Activated gamma-delta T cell treated with Interleukin-2 at 50 U/mL for 16 hours (primary cell): ENCODE data around the gene AHDC1.
"Not testable (repeated sequence)": the region's sequence is repeated elsewhere in the genome, so short reads cannot be mapped to it uniquely, and the experiment has no call there.

Experiments
- DNase-seq: peaks from one replicate; pipeline ENCODE4 v3.0.0-alpha.2; 2020

Gene AHDC1

DNA sequence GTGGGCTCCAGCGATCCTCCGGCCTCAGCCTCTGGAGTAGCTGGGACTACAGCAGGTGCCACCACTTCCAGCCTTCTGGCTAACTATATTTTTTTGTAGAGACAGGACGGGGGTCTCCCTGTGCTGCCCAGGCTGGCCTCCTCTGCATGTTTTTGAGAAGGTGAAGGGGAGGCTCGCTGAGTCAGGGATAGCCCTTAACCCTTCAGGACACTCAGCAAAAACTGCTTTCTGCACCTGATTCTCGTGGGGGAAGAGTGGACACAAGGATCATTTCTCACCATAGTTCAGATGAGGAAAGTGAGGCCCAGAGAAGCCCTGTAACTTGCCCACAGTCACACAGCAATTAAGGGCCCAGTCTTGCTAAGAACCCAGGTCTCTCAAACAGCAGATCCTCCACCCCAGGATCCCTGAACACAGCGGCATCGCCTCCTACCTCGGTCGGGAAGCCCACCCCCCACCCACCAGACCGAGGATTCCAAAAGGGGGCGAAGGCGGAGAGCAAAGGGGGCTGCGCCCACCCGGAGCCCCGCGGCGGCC lies 29.8 kb upstream of the AHDC1 start:
- DNase-seq, result no peak

DNA sequence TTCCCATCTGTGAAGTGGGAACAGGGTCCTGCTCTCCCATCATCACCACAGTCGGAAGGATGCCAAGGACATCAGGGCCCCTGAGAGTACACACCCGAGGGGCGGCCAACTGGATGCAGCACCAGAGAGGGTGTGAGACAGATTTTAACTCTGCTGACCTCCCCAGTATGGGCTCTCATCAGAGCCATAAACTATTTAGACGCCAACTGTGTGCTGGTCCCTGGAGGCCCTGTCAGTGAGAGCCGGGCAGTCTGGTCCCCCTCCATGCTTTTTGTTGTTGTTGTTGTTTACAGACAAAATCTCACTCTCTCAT lies 29.3 kb upstream of the AHDC1 start:
- no peak for DNase-seq

DNA sequence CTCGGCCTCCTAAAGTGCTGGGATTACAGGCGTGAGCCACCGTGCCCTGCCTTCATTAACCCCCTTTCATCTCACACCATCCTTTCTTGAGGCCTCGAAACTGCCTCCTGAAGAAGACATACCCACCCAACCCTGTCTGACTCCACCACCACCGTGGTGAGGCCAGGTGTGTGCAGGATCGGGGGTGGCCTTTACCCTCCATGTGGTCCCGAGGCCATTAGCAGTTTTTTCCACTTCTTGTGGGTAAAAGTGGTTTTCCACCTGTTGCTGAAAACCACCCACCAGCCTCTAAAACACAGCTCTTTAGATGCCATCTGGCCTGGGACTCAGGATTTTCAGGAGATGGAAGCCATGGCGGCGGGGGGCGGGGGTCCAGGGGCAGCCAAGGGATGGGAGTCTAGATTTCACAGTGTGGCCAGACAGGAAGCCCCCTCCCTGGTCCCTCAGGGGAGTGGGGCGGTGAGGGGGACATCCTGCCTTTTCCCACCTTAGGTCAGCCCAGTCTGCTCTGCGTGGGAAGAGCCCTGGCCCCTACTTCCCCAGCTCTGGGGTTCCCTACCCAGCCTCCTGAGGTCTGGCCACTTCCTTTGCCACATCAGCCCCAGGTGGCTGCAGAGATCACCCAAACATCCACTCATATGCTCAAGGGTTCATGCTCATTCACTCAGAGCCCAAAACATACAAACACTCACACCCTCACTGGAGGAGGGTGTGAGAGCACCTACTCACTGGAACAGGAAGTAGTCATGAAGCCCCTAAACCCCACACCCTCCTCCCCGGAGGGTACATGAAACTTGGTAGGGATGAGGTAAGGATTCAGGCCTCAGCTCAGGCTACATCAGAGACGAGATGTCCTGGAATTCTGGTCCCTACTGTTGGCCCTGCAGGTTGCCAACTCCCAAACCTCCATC lies 28.7 kb upstream of the AHDC1 start:
- peak; percentile 44 for DNase-seq

DNA sequence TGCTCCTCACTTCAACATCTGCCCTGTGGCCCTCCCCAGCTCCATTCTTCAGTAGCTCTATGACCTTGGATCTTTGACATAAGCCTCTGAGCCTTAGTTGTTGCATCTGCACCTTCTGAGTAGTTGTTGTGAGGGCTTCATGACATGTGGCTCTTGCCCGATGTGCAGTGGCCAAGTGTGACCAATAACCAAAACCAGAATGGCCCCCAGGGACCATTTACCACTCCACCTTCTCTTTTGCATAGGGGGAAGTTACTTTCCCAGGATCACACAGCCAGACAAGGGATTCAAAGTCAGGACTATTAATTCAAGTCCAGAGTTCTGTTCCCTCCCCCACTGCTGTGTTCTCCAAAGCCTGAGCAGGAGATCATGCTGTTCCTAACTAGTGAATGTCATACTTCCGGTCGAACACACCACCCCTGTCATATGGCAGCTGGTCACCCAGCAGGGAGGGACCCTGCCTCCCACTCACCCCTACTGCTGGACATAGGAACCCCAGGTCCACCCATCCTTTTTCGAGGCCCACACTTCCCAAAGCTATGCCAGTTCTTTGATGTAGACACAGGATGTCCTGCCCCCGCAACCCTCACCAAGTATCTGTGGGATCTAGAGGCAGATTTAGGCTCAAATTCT lies 27.0 kb upstream of the AHDC1 start:
- DNase-seq, result no peak

DNA sequence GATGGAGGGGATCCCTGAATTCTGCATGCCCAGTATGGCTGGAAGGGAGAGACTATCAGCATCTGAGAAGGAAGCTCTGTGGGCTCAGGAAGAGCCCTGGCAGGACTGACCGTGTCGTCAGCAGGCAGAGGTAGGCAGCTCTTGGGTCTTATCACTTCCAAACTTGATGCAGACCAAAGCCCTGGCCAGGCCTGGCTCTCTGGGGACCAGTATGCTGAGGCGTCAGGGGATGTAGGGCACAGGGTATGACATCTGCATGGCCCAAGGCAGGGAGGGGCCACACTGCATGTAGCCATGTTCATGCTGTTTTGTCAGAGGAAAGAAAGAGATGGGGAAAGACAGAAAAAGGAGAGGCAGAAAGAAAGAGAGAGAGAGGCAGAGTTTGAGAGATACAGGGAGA lies 24.8 kb upstream of the AHDC1 start:
- no peak for DNase-seq

DNA sequence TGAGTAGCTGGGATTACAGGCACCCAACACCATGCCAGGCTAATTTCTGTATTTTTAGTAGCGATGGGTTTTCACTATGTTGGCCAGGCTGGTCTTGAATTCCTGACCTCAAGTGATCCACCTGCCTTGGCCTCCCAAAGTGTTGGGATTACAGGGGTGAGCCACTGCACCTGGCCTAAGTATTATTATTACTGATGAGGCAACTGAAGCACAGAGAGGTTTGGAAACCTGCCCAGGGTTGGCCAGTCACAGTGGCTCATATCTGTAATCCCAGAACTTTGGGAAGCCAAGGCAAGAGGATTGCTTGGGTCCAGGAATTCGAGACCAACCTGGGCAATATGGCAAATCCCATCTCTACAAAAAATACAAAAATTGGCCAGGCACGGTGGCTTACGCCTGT lies 23.8 kb upstream of the AHDC1 start:
- not testable (repeated sequence) for DNase-seq

DNA sequence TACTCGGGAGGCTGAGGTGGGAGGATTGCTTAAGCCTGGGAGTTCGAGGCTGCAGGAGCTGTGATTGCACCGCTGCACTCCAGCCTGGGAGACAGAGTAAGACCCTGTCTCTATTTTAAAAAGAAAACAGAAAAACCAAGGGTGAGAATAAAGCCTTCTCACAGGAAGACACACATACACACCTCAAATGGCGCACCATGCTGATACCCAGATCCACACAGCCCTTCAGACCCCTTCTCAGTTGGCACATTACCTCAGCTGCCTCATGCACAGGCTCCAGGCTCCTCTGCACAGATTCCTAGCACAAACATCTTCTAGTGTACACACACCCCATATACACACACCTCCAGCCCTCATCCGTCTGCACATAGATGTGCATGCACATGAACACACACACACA lies 23.1 kb upstream of the AHDC1 start:
- DNase-seq, result no peak

DNA sequence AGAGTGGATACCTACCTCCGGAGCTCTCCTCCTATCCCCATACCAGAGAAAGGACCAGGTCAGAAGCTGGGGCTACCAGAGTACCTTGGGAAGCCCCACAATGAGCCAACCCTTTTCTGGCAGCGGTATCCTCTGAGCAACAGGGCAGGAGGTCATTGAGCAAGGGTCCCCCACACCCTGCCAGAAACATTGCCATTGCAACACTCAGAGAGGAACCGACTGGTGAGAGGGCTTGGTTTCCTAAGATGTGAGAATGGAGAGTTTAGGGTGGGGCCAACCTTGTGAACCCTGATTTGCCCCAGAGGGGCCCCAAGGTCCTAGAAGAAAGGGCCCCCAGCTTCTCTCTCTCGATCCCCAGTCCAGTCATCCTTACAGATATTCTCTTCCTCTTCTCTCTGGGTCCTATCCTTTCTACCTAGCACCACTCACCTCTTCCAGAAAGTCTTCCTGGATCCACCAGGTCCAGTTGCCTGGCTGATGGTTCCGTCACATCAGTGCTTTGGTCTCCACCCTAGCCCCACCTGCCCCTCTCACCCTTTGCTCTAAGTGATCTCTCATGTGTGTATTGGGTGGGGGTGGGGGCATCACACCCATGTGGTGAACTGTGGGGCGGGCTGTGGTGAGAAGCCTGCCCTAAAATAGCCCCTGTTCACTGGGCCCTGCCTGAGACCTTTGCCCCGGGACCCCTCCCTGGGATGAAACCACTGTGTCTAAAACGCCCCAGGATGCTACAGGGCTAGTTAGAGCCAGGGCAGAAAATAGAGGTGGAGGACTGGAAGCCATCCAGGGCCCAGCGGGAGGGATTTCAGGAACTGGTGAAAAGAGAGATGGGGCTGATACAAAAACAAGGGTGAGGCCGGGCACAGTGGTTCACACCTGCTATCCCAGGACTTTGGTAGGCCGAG lies 22.3 kb upstream of the AHDC1 start:
- no peak for DNase-seq

DNA sequence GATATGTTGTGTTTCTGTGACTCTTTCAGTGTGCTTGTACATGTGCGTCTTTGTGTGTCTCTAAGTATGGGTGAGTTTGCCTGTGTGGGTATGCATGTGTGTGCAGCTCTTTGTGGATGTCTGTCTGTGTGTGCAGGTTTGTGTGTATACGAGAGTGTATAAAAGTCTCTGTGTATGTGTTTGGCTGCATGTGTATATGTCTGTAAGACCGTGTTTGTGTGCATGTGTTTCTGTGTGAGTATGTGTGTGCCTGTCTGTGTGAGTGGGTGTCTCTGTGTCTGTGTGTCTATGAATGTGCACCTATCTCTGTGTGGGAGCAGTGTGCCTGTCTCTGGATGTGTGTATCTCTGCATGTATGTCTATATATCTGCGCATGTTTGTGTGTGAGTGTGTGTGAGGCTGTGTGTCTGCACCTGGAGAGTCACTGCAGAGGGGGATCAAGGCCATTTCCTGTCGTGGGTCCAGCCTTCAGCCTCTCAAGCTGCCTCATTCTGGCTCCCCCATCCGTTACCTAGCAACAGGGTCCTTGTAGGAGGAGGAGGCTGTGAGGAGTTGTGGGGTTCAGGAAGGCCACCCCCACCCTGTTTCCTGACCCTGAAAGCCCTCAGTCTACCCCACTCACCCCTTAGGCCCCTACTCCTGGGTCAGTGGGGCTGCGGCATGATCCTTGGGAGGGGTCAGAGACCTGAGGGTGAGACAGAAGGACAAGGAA lies 20.7 kb upstream of the AHDC1 start:
- no peak for DNase-seq

DNA sequence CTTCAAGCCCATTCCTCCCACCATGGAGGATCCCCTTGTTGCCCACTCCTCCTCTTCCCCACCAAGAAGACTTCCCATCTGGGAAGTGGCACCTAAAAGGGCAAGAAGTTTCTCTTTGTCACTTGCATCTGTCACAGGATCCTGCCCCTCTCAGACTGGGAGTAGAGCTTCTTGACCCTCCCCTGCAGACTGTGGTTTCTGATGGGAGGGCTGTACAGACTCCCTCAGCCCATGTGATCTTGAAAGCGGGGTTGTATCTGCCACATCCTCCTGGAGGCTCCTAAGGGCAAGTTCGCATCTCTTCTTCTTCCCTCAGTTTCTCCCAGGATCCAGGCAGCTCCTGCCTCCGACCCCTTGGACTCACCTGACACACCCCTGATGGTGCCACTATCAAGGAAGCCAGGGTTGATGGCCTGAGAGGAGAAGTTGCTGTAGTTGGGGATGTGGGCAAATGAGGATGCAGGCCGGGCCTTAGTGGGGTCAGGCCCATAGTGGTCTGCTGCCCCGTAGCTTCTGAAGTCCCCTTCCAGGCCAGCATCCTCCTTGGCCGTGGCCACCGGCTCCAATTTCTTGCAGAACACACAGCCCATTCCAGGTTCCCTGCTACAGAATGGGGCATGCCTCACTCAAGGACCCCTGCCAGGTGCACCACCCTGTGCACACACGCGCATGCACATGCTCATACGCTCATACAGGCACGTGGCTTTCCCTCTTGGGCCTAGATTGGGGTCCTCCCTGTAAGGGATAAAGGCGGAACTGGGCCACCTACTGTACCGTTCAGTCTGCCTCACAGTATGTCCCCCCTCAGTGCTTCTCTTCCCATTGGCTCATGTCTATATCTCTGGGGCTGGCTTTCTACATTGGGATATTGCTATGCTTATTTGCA lies 19.6 kb upstream of the AHDC1 start:
- DNase-seq, result no peak

DNA sequence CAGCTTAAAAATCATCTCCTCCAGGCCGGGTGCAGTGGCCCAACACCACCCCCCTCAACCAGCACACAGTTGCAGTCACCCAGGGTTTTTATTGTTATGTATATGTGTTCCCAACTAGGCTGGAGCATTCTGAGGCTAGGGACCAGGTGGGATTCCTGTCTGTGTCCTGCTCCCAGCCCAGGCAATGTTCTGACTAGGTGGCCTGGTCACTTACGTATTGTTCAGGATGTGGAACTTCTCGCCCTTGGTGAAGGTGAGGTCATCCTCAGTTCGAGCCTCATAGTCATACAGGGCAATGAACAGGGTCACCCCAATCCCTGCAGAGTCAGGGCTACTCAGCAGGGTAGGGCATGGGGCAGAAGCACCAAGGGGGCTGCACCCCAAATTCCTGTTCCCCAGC lies 18.9 kb upstream of the AHDC1 start:
- DNase-seq, result no peak

DNA sequence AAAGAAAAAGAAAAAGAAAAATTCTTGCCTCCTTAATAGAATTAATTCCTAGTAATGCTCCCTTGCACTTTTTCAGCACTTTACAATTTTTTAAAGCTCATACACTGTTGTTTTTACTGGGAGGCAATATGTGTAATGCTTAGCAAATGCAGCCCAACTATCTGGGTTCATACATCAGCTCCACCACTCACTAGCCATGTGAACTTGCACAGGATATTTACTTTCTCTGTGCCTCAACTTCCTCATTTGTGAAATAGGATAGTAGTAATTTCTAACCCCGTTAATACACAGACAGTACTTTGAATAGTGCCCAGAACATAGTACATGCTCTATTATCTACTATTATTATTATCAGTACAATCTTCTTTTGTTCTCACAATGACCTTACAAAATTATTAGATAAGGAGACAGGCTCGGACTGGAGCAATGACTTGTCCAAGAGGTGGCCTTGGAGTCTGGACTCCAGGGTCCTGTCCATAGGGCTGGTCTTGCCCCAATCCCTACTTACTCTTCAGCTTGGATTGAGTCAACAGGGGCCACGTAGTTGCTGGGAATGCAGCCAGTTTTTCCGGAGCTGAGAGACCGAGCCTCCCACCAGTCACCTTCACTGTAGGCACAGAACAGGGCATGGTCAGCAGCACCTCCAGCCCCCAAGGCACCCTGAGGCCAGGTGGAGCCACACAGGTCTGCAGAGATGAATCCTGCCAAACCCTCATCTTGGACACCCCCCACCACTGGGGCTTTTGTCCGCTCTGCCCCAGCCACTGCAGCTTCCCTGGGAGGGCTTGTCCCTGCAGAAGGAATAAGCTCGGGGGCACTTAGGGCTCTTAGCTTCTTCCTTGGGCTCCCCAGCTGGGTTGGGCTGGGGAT lies 17.3 kb upstream of the AHDC1 start:
- DNase-seq, result no peak

DNA sequence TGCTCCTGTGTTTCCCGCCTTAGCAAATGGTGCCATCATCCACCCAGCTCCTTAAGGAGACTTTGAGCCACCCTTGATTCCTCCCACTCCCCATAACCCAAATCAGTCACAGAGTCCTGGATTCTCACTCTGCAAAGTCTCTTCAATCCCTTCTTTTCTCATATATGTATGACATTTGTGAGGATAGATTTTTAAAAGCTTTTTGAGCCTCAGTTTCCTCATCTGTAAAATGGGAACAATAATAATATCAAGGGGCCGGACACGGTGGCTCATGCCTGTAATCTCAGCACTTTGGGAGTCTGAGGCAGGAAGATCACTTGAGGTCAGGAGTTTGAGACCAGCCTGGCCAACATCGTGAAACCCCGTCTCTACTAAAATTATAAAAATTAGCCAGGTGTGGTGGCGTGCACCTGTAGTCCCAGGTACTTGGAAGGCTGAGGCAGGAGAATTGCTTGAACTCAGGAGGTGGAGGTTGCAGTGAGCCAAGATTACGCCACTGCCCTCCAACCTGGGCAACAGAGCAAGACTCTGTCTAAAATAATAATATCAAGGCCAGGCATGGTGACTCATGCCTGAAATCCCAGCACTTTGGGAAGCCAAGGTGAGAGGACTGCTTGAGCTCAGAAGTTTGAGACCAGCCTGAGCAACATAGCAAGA lies 16.0 kb upstream of the AHDC1 start:
- DNase-seq, result not testable (repeated sequence)

DNA sequence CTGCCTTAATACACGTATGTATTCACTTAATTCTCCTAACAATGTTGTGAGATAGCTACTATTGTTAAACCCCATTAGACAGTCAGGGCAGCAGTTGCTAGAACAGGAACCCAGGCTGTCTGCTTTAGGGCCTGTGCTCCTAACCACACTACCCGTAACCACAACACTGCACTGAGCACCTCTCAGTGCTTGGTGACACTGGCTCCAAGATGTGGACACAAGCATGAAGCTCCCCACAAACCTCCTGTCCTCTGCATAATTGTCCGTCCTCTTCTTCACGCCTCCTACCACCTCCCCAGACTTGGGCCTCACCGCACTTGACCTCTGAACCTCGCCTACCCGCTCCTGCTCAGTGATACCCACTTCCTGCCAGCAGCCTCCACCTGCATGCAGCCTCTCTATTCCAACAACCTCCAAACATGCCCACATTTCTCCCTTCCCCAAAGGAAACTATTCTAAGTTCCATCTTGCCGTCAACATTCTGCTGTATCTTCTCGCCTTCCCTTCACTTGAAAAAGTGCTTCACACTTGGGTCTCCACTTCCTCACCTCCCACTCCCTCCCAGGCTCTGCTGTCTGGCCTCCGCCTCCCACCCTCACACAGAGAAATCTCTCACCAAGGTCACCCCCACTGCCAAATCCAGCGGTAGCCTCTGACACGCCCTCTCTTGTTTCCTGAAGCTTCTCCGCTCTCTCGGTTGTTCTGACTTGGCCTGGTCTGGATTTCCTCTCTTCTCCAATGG lies 14.6 kb upstream of the AHDC1 start:
- peak; percentile 62 for DNase-seq

DNA sequence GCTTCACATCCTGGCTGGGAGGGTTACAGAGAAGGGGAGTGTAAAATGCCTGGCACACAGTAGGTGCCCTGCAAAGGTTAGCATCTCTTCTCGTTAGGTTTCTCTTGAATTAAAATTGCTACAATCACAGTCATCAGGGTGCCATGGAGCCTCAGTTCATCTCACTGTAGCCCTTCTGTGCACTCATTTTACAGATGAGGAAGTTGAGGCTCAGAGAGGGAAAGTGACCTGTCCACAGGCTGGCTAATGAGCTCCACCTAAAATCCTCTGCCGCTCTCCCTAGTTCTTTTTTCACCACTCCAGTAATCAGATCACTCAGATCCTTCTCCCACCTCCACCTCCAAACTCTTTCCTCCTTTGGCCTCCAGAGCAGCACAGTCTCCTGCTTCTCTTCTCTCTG lies 13.5 kb upstream of the AHDC1 start:
- DNase-seq, result no peak

DNA sequence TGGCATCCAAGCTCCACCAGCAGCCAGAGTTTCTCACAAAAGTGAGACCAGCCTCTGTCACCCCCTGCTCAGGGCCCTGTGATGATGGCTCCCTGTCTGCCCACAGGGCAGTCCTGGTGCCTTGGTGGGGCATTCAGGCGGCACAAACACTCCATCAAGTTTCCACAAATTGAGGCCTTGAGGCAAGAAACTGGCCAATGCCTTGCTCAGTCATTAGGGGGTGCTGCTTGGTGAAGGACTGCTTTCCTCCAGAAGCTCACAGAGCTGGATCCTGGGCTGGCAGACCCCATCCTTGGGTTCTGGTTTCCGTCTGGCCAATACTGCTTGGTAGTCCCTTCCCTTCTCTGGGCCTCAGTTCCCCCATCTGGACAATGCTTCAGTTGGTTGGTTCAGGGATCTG lies 12.5 kb upstream of the AHDC1 start:
- DNase-seq, result no peak

DNA sequence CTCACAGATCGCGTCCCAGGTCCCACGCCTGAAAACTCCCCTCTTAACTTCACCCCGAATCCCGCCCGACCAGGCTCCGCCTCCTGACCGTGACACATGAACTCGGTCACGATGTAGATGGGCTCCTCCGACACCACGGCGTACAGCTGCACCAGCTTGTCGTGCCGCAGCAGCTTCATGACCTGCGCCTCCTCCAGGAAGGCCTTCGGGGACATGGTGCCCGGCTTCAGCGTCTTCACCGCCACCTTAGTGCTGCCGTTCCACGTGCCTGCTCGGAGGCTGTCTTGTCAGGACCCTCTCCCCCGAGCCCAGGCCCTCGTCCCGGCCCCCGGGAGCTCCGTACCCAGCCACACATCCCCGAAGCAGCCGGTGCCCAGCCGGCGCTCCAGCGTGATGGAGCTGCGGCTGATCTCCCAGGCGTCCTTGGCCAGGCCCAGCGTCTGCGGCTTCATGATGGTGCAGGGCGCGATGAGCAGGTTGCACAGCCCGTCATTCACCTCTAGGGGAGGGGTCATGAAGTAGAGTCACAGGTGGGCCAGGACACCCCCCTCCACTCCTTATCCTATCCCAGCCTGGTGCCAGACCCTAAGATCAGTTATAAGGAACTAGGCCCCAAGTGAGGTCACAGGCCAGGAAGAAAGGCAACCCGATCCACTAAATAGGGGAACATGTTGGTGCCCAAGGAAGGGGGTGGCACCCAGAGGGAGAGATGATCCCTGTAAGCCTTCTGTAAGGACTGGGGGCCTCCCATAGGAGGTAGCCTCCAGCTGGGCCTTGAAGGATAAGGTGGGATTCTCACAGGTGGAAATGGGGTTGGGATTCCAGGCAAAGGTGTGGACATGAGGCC lies 11.6 kb upstream of the AHDC1 start:
- no peak for DNase-seq

DNA sequence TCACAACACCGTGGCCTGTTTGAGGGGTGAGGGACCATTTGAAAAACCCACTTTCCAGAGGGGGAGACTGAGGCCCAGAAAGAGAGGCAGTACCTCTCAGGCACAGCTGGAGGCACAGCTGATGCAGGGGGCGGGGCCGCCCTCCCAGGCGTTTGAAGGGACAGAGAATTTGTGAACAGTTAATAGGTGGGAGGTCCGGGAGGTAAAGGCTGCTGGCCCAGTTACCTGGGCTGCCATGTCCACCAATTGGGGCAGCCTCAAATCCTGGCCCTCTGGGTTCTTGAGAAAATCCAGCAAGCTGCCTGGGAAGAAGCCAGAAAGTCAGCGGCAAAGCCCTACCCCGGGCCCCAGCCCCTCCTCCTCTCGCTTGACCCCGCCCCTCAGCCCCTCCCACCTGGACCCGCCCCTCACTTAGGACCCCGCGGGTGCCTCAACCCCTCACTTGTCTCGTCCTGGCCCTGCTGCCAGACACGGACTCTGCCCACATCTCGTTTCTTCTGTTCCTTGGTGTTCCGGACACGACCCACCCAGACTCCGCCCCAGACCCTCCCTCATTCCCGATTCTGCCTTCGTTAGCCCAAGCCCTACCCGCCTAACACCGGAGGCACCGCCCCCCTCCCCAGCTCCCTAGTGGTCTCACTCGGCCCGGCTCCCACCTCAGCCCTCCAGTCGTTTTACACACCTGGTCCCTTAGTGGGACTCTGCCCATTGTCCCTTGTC lies 10.8 kb upstream of the AHDC1 start:
- DNase-seq, result no peak
